ENCODE data around the gene CRAMP1. TPM values are rescaled to one million over a fixed set of nuclear protein-coding genes. Genes with fewer than 3 reads are reported as not detected.
A peak's percentile ranks its signal among the peaks of the same experiment; 100 is the strongest.

Gene CRAMP1
- total RNA-seq, 1 experiment from 2014 or later = 33.0 TPM

DNA sequence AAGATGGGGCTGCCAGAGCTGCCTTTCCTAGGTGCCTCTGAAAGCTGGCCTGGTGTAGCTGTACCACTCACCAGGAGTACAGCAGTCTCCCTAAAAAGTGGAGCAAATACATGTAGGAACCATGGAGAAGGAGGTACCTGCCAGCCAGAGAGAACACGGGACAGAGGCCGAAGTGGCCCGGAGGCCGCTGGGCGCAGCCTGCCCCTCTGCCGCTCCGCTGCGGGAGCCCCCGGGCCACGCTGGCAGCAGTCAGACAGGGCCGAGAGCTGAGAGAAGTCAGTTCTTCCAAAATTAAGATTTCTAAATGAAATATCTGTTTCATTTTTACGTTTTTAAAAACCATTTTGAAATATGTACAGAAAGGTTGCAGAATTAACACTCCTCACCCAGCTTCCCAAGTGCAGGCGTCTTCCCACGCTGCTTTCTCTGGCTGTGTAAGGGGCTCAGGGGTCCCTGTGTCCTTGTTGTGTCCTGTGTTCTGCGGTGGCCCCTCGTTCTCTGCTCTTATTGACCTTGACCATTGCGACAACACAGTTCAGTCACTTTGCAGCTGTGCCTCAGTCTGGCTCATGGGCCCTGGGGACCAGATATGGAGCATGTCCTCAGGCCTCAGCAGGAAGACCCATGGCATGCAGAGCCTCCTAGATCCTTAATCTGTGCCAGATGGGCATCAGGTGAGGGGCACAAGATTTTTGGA, 98.8 kb downstream of the CRAMP1 start:
- H3K4me1 ChIP-seq (ENCODE audit: insufficient read depth, low read length, poor library complexity, severe bottlenecking) = peaks cover 8% of the 10 kb centered on the region
- no TSS peak for BruUV-seq (replicated peaks)
- H3K9me3 ChIP-seq (ENCODE audit: low read depth, low read length, poor library complexity, severe bottlenecking) = no peaks in the 10 kb centered on the region
- TF ChIP-seq, protein P1, sequence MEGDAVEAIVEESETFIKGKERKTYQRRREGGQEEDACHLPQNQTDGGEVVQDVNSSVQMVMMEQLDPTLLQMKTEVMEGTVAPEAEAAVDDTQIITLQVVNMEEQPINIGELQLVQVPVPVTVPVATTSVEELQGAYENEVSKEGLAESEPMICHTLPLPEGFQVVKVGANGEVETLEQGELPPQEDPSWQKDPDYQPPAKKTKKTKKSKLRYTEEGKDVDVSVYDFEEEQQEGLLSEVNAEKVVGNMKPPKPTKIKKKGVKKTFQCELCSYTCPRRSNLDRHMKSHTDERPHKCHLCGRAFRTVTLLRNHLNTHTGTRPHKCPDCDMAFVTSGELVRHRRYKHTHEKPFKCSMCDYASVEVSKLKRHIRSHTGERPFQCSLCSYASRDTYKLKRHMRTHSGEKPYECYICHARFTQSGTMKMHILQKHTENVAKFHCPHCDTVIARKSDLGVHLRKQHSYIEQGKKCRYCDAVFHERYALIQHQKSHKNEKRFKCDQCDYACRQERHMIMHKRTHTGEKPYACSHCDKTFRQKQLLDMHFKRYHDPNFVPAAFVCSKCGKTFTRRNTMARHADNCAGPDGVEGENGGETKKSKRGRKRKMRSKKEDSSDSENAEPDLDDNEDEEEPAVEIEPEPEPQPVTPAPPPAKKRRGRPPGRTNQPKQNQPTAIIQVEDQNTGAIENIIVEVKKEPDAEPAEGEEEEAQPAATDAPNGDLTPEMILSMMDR (conservative IDR thresholded peaks at IDR 0.05; ENCODE audit: low read depth, low read length) = no peak
- TF ChIP-seq EZH2 (IDR thresholded peaks at IDR 0.05; ENCODE audit: borderline replicate concordance, low read depth, low read length, poor library complexity, severe bottlenecking) = no peak
- ChIA-PET CTCF (no interaction called here), POLR2A (ENCODE audit: low non-redundant PET) (no interaction called here)
- DNase-seq (ENCODE audit: low spot score) = no peak
- intact Hi-C loops (cut with micrococcal nuclease; ENCODE audit: unreplicated experiment) = no loop called here
- no peaks in the 10 kb centered on the region for H3K36me3 ChIP-seq (ENCODE audit: insufficient read depth, low read length, poor library complexity, severe bottlenecking)
- no peaks in the 10 kb centered on the region for H3K27me3 ChIP-seq (replicated peaks; ENCODE audit: insufficient read depth, low read depth, low read length, poor library complexity)
- H3K4me3 ChIP-seq (ENCODE audit: low read depth, low read length, poor library complexity, severe bottlenecking) = no peak overlapping the region
- no peak overlapping the region for H3K27ac ChIP-seq (ENCODE audit: low read depth, low read length, poor library complexity, severe bottlenecking)

DNA sequence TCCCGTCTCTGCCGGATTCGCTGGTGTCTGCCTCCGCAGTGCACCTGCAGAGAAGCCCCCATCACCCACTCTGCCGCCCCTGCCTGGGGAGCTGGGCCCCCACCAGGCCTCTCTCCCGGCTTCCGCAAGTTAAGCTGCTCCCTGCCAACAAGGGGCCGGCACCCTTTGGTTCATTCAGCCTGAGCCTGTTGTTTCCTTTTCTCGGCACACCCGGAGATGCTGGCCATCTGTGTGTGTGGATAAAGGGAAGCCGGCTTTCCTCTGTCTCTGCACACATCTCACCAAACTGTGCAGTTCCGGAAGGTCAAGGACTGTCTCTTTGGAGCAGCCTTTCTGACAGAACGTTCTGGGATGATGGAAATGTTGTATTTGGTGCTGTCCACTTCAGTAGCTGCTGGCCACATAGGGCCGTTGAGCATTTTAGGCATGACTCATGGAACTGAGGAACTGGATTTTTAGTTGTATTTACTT, 100.7 kb downstream of the CRAMP1 start:
- H3K4me1 ChIP-seq (ENCODE audit: insufficient read depth, low read length, poor library complexity, severe bottlenecking) = peaks cover 7% of the 10 kb centered on the region
- CTCF ChIA-PET = no interaction called here
- DNase-seq (ENCODE audit: low spot score) = no peak
- H3K27me3 ChIP-seq (replicated peaks; ENCODE audit: insufficient read depth, low read depth, low read length, poor library complexity) = no peaks in the 10 kb centered on the region
- H3K4me3 ChIP-seq (ENCODE audit: low read depth, low read length, poor library complexity, severe bottlenecking) = no peak overlapping the region
- BruUV-seq (replicated peaks) = no TSS peak
- TF ChIP-seq, protein P1 (conservative IDR thresholded peaks at IDR 0.05; ENCODE audit: low read depth, low read length) = no peak
- TF ChIP-seq EZH2 (IDR thresholded peaks at IDR 0.05; ENCODE audit: borderline replicate concordance, low read depth, low read length, poor library complexity, severe bottlenecking) = no peak
- intact Hi-C loops (cut with micrococcal nuclease; ENCODE audit: unreplicated experiment) = no loop called here
- H3K36me3 ChIP-seq (ENCODE audit: insufficient read depth, low read length, poor library complexity, severe bottlenecking) = no peaks in the 10 kb centered on the region
- H3K27ac ChIP-seq (ENCODE audit: low read depth, low read length, poor library complexity, severe bottlenecking) = peak overlapping the region; percentile 42
- H3K9me3 ChIP-seq (ENCODE audit: low read depth, low read length, poor library complexity, severe bottlenecking) = no peaks in the 10 kb centered on the region
- POLR2A ChIA-PET (ENCODE audit: low non-redundant PET) = no interaction called here

DNA sequence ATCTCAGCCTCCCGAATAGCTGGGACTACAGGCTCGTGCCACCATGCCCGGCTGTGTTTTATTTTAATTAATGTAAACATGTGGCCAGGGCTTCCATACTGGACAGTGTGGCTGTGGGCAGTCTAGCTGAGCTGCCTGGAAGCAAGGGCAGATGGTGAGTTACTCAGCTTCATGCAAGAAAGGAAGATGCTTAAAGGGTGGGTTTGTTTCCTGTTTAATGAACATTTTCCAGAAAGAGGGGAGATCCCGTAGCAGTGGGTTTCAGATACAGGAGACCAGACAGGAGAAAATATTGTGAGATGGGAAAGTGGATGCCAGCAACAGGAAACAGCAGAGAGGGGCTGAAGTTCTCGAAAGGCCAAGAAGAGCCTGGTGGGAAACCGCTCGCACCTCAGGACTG, 101.2 kb downstream of the CRAMP1 start:
- Histone ChIP-seq H3K27me3 (replicated peaks; ENCODE audit: insufficient read depth, low read depth, low read length, poor library complexity) (no peaks in the 10 kb centered on the region), H3K4me3 (ENCODE audit: low read depth, low read length, poor library complexity, severe bottlenecking) (no peak overlapping the region), H3K27ac (ENCODE audit: low read depth, low read length, poor library complexity, severe bottlenecking) (peak overlapping the region; percentile 42), H3K36me3 (ENCODE audit: insufficient read depth, low read length, poor library complexity, severe bottlenecking) (no peaks in the 10 kb centered on the region), H3K4me1 (ENCODE audit: insufficient read depth, low read length, poor library complexity, severe bottlenecking) (peaks cover 2% of the 10 kb centered on the region), H3K9me3 (ENCODE audit: low read depth, low read length, poor library complexity, severe bottlenecking) (no peaks in the 10 kb centered on the region)
- no peak for DNase-seq (ENCODE audit: low spot score)
- CTCF ChIA-PET = no interaction called here
- POLR2A ChIA-PET (ENCODE audit: low non-redundant PET) = no interaction called here
- TF ChIP-seq EZH2 (IDR thresholded peaks at IDR 0.05; ENCODE audit: borderline replicate concordance, low read depth, low read length, poor library complexity, severe bottlenecking) = no peak
- TF ChIP-seq, protein P1 (conservative IDR thresholded peaks at IDR 0.05; ENCODE audit: low read depth, low read length) = no peak
- no TSS peak for BruUV-seq (replicated peaks)
- intact Hi-C loops (cut with micrococcal nuclease; ENCODE audit: unreplicated experiment) = no loop called here

Measured in A673 (cell line).